ENCODE measurements around the gene GFOD2.

Gene GFOD2

DNA sequence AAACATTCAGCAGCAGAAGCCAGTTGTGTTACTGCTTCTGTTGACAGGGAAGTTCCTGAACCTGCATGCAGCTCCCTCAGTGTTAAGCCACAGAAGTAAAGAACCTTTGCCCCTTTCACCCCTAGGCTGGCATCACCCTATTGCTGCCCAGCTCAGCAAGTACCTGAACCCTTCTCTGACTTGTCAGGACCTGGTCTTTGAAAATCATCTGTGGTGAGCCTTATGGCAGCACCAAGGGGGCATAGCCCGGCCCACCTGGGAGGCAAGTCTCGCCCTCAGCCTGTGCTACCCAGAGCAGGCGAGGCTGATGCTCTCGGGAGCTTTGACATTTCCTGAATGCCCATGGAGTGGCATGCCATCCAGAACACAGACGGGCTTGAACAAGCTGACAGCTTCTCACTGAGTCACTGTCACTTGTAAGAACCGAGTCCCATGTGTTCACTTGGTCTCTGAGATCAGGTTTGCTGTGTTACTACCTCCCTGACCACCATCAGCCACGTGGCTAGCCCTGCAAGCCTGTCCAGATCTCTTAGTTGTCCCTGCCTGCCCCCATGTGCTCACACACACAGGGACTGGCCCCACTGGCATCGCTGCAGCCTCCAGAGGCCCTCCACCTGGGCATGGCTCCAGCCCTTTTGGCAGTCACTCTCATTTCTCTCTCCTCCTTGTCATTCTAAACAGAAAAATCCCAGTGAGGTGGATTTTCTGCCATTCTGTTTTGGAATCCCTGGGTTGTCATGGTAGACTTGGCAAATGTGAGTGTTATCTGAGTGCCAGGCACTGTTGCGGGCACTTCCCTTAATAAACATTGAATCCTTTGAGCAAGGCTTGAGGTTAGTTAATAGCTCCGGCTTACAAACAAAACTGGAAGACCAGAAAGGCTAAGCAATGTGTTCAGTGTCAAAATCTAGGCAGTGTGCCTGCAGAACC, 77.1 kb downstream of the GFOD2 start:
- no peak for DNase-seq (ENCODE audit: low spot score)

DNA sequence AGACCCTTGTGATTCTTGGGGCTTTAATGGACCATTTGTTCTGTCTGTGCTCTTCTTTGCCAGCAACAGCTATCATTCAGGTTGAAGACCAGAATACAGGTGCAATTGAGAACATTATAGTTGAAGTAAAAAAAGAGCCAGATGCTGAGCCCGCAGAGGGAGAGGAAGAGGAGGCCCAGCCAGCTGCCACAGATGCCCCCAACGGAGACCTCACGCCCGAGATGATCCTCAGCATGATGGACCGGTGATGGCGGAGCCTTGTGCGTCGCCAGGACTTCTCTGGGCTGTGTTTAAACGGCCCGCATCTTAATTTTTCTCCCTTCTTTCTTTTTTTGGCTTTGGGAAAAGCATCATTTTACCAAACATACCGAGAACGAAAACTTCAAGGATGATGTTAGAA, 81.5 kb downstream of the GFOD2 start:
- DNase-seq (ENCODE audit: low spot score) = no peak

DNA sequence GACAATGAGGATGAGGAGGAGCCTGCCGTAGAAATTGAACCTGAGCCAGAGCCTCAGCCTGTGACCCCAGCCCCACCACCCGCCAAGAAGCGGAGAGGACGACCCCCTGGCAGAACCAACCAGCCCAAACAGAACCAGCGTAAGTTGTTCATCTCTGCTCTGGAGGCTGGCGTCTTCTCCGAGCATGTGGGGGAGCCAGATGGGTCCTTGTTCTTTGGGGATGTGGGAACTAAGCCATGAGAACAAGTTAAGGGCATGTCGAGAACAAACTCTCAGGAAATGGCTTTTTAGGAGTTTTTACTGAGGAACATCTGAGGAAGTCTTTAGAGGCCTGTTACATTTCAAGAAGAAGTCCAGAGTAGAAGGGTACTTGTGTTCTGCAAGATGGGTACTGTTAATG, 82.4 kb downstream of the GFOD2 start:
- DNase-seq (ENCODE audit: low spot score) = no peak

DNA sequence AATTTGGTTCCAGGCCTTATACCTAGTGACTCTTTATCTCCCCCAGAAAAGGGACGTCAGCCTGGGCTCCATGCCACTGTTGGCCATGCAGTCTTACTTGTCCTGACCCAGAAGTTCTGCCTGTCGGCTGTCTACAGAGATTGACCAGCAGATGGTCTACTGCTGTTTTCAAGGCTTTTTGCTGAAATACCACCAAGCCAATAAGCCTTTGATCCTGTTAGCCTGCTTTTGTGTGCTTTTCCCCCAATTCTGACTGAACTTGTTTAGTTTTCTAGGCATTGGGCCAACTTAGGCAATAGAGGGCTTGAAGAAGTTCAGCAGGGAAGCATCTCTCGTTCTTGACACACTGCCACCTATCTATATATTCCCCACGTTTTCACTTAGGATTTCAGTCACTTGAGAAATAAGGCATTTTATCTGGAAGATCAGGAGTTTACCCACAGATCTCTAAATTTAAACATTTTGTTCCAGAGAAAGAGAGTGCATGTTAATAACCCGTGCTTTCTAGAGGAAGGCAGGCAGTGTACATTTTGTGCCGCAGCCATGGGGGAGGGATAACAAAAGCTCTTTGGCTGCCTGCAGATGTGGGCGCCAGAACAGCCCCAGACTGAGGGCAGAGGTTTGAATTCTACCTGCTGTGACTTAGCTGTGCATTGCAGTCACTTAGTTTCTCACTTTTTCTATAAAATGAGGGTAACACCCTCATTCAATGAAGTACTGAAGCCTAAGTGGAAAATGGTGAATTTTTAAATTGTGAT, 86.5 kb downstream of the GFOD2 start:
- DNase-seq (ENCODE audit: low spot score) = no peak

DNA sequence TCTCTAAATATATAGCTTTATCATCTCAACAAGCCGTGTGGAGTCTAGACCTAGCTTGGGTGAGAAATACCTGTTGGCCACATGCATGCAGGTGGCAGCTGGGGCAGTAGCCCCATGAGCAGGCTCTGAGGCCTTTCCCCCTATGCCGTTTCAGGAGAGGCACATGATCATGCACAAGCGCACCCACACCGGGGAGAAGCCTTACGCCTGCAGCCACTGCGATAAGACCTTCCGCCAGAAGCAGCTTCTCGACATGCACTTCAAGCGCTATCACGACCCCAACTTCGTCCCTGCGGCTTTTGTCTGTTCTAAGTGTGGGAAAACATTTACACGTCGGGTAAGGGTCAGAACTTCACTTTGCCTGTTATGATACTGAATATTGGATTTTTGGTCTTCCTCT, 90.9 kb downstream of the GFOD2 start:
- DNase-seq (ENCODE audit: low spot score) = no peak

Measured in kidney tubule cell (primary cell).